GM23248 (cell line): Measurements from ENCODE around the gene ZBTB20. TPM values are rescaled to one million over a fixed set of nuclear protein-coding genes. Genes with fewer than 3 reads are reported as not detected.

Experiments used
- DNase-seq: peaks from one replicate; pipeline ENCODE4 v3.0.0-alpha.2; 2015
- H2AFZ ChIP-seq: fragments of 200-600 bp; sonication (generic); 2 replicates; pipeline ENCODE4 v1.6.1; 2016; ENCODE audit warnings: antibody characterized with exemption
- H3F3A ChIP-seq: fragments of 200-600 bp; sonication (generic); 2 replicates; pipeline ENCODE4 v1.6.1; 2016; ENCODE audit warnings: mild to moderate bottlenecking, antibody characterized with exemption, mixed run types; ENCODE audit not compliant: insufficient read depth
- H3K27ac ChIP-seq: fragments of 200-600 bp; sonication (generic); 2 replicates; pipeline ENCODE4 v1.5.1; 2016; ENCODE audit warnings: mild to moderate bottlenecking
- H3K27me3 ChIP-seq: fragments of 200-600 bp; sonication (generic); replicated peaks from 2 replicates; pipeline ENCODE4 v1.6.1; 2016; ENCODE audit warnings: mild to moderate bottlenecking; ENCODE audit not compliant: insufficient read depth
- H3K36me3 ChIP-seq: fragments of 200-600 bp; sonication (generic); 2 replicates; pipeline ENCODE4 v1.6.1; 2016; ENCODE audit warnings: low read depth, mild to moderate bottlenecking
- H3K4me1 ChIP-seq: fragments of 200-600 bp; sonication (generic); 2 replicates; pipeline ENCODE4 v1.6.1; 2016; ENCODE audit warnings: mild to moderate bottlenecking; ENCODE audit not compliant: insufficient read depth
- H3K4me2 ChIP-seq: fragments of 200-600 bp; sonication (generic); one replicate; pipeline ENCODE4 v1.6.1; 2016; ENCODE audit warnings: mild to moderate bottlenecking; ENCODE audit not compliant: unreplicated experiment
- H3K4me3 ChIP-seq: fragments of 200-600 bp; sonication (generic); 2 replicates; pipeline ENCODE4 v1.5.1; 2016; ENCODE audit warnings: mild to moderate bottlenecking
- H3K79me2 ChIP-seq: fragments of 200-600 bp; sonication (generic); 2 replicates; pipeline ENCODE4 v1.6.1; 2016; ENCODE audit warnings: mild to moderate bottlenecking; ENCODE audit not compliant: insufficient read depth
- H3K9ac ChIP-seq: fragments of 200-600 bp; sonication (generic); 2 replicates; pipeline ENCODE4 v1.6.1; 2016; ENCODE audit warnings: mild to moderate bottlenecking
- H3K9me2 ChIP-seq: fragments of 200-600 bp; sonication (generic); 2 replicates; pipeline ENCODE4 v1.6.1; 2016; ENCODE audit warnings: mixed run types, mild to moderate bottlenecking, moderate library complexity; ENCODE audit not compliant: insufficient read depth
- H3K9me3 ChIP-seq: fragments of 200-600 bp; sonication (generic); one replicate; pipeline ENCODE4 v1.6.1; 2017; ENCODE audit warnings: low read depth
- H4K20me1 ChIP-seq: fragments of 200-600 bp; sonication (generic); 2 replicates; pipeline ENCODE4 v1.6.0; 2016; ENCODE audit not compliant: insufficient read depth
- EZH2 ChIP-seq: fragments of 200-600 bp; sonication (generic); IDR thresholded peaks from 2 replicates; pipeline ENCODE4 v1.6.1; 2018; ENCODE audit warnings: antibody characterized with exemption, mild to moderate bottlenecking; ENCODE audit not compliant: insufficient read depth, poor library complexity, severe bottlenecking
- EZH2phosphoT487 ChIP-seq: fragments of 200-600 bp; sonication (generic); IDR thresholded peaks from 2 replicates; pipeline ENCODE4 v1.6.1; 2018; ENCODE audit warnings: antibody characterized with exemption, moderate library complexity, mild to moderate bottlenecking, low read depth; ENCODE audit not compliant: insufficient read depth
- WGBS, 2 experiments: methylation state at CpG; one replicate each; pipeline ENCODE4 v1.1.6; 2015 to 2017; ENCODE audit warnings: low lambda C conversion rate in 2 of 2, low coverage in 1 of 2; ENCODE audit errors: missing lambda C conversion rate in 2 of 2; 5-methylcytosine and 5-hydroxymethylcytosine counted together
- in situ Hi-C: fragments of 300-500 bp; cut with MboI; formaldehyde crosslinking; loops from 2 replicates; pipeline ENCODE4 v1.15.0; 2020
- polyA plus RNA-seq: library from polyadenylated mRNA; unstranded; fragments of >200 nt; fragmentation: Nextera tagmentation; extraction: Ambion mirVana; gene quantifications from 2 replicates; pipeline ENCODE4 v1.2.1, GENCODE V29; 2016
- total RNA-seq: library from RNA; depleted of rRNA; stranded (reverse); fragments of >200 nt; shearing (Covaris generic); gene quantifications from 2 replicates; pipeline ENCODE4 v1.2.3, GENCODE V29; 2014

Gene ZBTB20
- total and polyA plus RNA-seq, 2 experiments from 2014 or later: 9.2 to 12.2 TPM

- Histone ChIP-seq H3K79me2 (no peaks in the 10 kb centered on the region), H3K4me2 (no peak overlapping the region), H3K9me3 (no peaks in the 10 kb centered on the region), H3K9ac (no peak overlapping the region), H3K36me3 (no peaks in the 10 kb centered on the region), H3K9me2 (no peaks in the 10 kb centered on the region), H3K4me1 (0 out of 2 replicates have a peak, but pooled peaks cover 7% of the 10 kb centered on the region), H2AFZ (no peak overlapping the region), H3K27me3 (no peaks in the 10 kb centered on the region), H3F3A (no peaks in the 10 kb centered on the region), H3K27ac (no peak overlapping the region), H3K4me3 (no peak overlapping the region), H4K20me1 (no peaks in the 10 kb centered on the region)
- in situ Hi-C loops: loop anchor here (10.0 kb wide), 1 partner anchor 327 kb away; no protein-coding TSS in a partner anchor
- TF ChIP-seq EZH2 (no peak), EZH2phosphoT487 (no peak)
- DNase-seq: no peak
- 23 to 35% methylated on average over 1 of the region's 1 CpG for WGBS, 2 experiments
Measured at GRCh38 chr3:115161866-115162265, 14.8 kb upstream of the ZBTB20 start.

- no peaks in the 10 kb centered on the region for H3K9me3 ChIP-seq
- WGBS, 2 experiments: 93 to 96% methylated on average over 4 of the region's 4 CpGs
- no peaks in the 10 kb centered on the region for H3K79me2 ChIP-seq
- H3K4me2 ChIP-seq: no peak overlapping the region
- no peaks in the 10 kb centered on the region for H3F3A ChIP-seq
- DNase-seq: no peak
- H2AFZ ChIP-seq: no peak overlapping the region
- H3K9ac ChIP-seq: no peak overlapping the region
- H3K9me2 ChIP-seq: no peaks in the 10 kb centered on the region
- no peaks in the 10 kb centered on the region for H4K20me1 ChIP-seq
- TF ChIP-seq EZH2: no peak
- TF ChIP-seq EZH2phosphoT487: no peak
- 0 out of 2 replicates have a peak, but pooled peaks cover 7% of the 10 kb centered on the region for H3K4me1 ChIP-seq
- H3K27me3 ChIP-seq: no peaks in the 10 kb centered on the region
- no peak overlapping the region for H3K4me3 ChIP-seq
- H3K36me3 ChIP-seq: no peaks in the 10 kb centered on the region
- in situ Hi-C loops: loop anchor here (10.0 kb wide), 1 partner anchor 326 kb away; no protein-coding TSS in a partner anchor
- no peak overlapping the region for H3K27ac ChIP-seq
Measured at GRCh38 chr3:115161168-115161834, 14.2 kb upstream of the ZBTB20 start.

GRCh38 chr3:115160295-115160694 is 13.2 kb upstream of the ZBTB20 start:
- 63 to 70% methylated on average over 1 of the region's 1 CpG for WGBS, 2 experiments
- Histone ChIP-seq H3K9ac (no peak overlapping the region), H3K27me3 (no peaks in the 10 kb centered on the region), H3K9me3 (no peaks in the 10 kb centered on the region), H3K9me2 (no peaks in the 10 kb centered on the region), H4K20me1 (no peaks in the 10 kb centered on the region), H3K79me2 (no peaks in the 10 kb centered on the region), H3K27ac (no peak overlapping the region), H3F3A (no peaks in the 10 kb centered on the region), H3K36me3 (no peaks in the 10 kb centered on the region), H3K4me1 (no peaks in the 10 kb centered on the region), H3K4me2 (no peak overlapping the region), H2AFZ (no peak overlapping the region), H3K4me3 (no peak overlapping the region)
- TF ChIP-seq EZH2phosphoT487 (no peak), EZH2 (no peak)
- DNase-seq: no peak
- in situ Hi-C loops: loop anchor here (10.0 kb wide), 1 partner anchor 325 kb away; no protein-coding TSS in a partner anchor

- no peak for TF ChIP-seq EZH2
- Histone ChIP-seq H3K9me2 (no peaks in the 10 kb centered on the region), H3K36me3 (no peaks in the 10 kb centered on the region), H3K27me3 (no peaks in the 10 kb centered on the region), H3K9ac (no peak overlapping the region), H3F3A (no peaks in the 10 kb centered on the region), H3K9me3 (no peaks in the 10 kb centered on the region), H3K4me1 (no peaks in the 10 kb centered on the region), H2AFZ (no peak overlapping the region), H4K20me1 (no peaks in the 10 kb centered on the region), H3K27ac (no peak overlapping the region), H3K79me2 (no peaks in the 10 kb centered on the region), H3K4me3 (no peak overlapping the region), H3K4me2 (no peak overlapping the region)
- no peak for DNase-seq
- WGBS, 2 experiments: 78 to 92% methylated on average over 4 of the region's 4 CpGs
- in situ Hi-C loops: no loop called here
Measured at GRCh38 chr3:115156046-115156654, 9.1 kb upstream of the ZBTB20 start.
